ENCODE data around the gene METTL8. TPM values are rescaled to one million over a fixed set of nuclear protein-coding genes. Genes with fewer than 3 reads are reported as not detected.
"Not testable (repeated sequence)": the region's sequence is repeated elsewhere in the genome, so short reads cannot be mapped to it uniquely, and the experiment has no call there.

Gene METTL8
- polyA plus RNA-seq, 3 donors, result 12.0 to 20.9 (median 13.3) TPM

- DNase-seq, result no peak
Measured at GRCh38 chr2:171404719-171405118, 29.1 kb downstream of the METTL8 start.

- DNase-seq, result no peak
Measured at GRCh38 chr2:171404261-171404660, 29.5 kb downstream of the METTL8 start.

GRCh38 chr2:171402906-171403580 lies 30.7 kb downstream of the METTL8 start:
- no peak for DNase-seq

GRCh38 chr2:171401947-171402346 lies 31.8 kb downstream of the METTL8 start:
- DNase-seq, result no peak

GRCh38 chr2:171400395-171400794 lies 33.4 kb downstream of the METTL8 start:
- DNase-seq, result no peak

- DNase-seq, result no peak
Measured at GRCh38 chr2:171399292-171399691, 34.5 kb downstream of the METTL8 start.

GRCh38 chr2:171394164-171394740 lies 39.5 kb downstream of the METTL8 start:
- no peak for DNase-seq

- no peak for DNase-seq
Measured at GRCh38 chr2:171393487-171393886, 40.3 kb downstream of the METTL8 start.

DNA sequence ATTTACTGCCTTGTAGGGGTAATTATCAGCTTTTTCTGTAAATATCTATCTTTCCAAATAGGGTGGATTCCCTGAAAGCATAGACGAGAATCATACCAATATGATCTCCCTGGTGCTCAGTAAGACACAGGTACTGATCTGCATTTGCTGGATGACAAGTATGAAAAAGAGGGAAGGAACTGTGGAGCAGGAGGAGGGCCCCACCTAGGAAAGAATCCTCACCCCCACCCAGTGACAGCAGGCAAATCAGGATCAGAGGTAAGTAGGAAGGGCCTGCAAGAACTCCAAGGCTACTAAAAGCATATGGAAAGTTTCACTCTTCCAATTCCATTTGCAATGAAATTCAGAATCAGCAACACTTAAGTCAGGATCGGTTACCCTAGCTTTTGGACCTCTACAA lies 42.3 kb downstream of the METTL8 start:
- DNase-seq, result no peak

- DNase-seq, result no peak
Measured at GRCh38 chr2:171390941-171391516, 42.8 kb downstream of the METTL8 start.

DNA sequence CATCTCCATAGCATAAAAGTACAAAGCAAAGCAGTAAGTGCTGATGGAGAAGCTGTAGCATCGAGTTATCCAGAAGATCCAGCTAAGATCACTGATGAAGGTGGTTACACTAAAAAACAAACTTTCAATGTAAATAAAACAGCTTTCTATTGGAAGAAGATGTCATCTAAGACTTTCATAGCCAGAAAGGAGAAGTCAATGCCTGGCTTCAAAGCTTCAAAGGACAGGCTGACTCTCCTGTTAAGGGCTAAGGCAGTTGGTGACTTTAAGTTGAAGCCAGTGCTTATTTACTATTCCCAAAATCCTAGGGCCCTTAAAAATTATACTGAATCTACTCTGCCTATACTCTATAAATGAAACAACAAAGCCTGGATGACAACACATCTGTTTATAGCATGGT lies 44.0 kb downstream of the METTL8 start:
- no peak for DNase-seq

- DNase-seq, result no peak
Measured at GRCh38 chr2:171389325-171389724, 44.5 kb downstream of the METTL8 start.

DNA sequence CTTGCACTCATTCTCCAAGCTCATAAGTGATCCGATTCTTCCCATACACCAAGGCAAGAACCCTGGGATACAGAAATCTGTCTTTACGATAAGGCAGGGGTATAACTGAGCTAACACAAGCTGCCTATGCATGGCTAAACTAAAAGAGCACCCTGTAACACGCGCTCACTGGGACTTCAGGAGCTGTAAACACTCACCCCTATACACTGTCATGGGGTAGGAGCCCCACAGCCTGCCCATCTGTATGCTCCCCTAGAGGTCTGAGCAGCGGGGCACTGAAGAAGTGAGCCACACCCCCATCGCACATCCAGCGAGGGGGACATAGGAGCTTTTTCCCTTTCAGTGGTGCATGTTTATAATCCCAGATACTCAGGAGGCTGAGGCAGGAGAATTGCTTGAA lies 46.7 kb downstream of the METTL8 start:
- no peak for DNase-seq

DNA sequence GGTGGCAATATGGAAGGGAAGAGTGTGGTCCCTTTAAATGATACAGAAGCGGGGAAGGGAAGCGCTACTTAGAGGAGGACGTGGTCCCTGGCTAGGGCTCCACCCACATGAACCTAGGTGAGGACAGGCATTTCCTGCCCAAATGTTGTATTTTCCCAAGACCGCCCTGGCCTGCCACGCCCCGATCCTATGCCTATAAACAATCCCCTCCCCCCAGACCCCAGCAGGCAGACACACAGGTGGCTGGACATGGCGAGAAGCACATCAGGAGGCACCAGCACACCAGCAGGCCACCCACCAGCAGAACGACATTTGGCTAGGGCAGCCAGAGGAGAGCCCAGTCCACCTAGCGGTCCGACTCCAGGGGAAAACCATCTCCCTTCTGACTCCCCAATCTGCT lies 47.2 kb downstream of the METTL8 start:
- DNase-seq, result no peak

- no peak for DNase-seq
Measured at GRCh38 chr2:171383134-171383533, 50.7 kb downstream of the METTL8 start.

DNA sequence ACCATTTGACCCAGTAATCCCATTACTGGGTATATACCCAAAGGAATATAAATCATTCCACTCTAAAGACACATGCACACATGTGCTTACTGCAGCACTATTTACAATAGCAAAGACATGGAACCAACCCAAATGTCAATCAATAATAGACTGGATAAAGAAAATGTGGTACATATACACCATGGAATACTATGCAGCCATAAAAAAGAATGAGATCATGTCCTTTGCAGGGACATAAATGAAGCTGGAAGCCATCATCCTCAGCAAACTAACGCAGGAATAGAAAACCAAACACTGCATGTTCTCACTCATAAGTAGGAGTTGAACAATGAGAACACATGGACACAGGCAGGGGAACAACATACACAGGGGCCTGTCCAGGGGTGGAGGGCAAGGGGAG lies 51.6 kb downstream of the METTL8 start:
- DNase-seq, result not testable (repeated sequence)

DNA sequence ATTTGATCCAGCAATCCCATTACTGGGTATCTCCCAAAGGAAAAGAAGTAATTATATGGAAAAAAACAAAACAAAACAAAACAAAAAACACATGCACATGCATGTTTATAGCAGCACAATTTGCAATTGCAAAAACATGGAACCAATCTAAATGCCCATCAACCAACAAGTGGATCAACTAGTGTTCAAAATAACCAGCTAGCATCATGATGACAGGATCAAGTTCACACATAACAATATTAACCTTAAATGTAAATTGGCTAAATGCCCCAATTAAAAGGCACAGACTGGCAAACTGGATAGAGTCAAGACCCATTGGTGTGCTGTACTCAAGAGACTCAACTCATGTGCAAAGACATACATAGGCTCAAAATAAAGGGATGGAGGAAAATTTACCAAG lies 55.9 kb downstream of the METTL8 start:
- not testable (repeated sequence) for DNase-seq

GRCh38 chr2:171367692-171368091 lies 66.1 kb downstream of the METTL8 start:
- no peak for DNase-seq

DNA sequence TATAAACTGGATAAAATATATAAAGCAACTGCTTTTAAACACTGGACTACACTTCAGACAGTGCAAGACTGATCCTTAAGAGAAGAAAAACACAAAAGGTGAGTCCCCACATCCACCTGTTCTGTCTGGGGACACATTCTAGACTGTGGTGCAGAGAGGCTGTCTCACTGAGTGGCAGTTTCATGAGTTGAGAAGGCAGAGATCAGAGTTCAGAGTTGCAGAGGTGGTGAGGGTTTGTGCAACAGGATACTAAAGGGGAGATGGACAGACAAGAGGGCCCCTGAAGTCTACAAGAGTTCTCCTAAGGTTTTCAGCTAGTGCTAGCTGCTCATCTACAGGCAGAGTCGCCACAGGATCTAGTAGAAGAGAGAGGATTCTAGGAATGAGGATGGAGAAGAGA lies 68.0 kb downstream of the METTL8 start:
- DNase-seq, result no peak

DNA sequence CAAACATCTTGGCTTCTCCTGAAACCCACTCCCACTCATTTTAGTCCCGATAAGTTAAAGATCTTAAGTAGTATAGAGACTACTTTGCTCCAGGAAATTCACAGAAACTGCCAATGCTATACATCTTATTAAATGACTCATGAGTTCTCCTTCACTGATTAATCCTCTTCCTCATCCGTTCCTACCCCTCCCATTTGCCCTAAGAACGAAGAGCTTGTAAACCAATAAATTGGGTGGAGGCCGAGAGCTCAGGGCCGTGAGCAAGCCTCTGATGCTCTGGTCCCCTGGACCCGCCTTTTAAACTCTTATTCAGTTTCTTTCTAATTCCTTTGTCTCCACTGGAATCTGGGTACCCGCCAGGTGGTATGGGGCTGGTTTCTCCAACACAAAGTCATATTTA lies 68.6 kb downstream of the METTL8 start:
- DNase-seq, result no peak

DNA sequence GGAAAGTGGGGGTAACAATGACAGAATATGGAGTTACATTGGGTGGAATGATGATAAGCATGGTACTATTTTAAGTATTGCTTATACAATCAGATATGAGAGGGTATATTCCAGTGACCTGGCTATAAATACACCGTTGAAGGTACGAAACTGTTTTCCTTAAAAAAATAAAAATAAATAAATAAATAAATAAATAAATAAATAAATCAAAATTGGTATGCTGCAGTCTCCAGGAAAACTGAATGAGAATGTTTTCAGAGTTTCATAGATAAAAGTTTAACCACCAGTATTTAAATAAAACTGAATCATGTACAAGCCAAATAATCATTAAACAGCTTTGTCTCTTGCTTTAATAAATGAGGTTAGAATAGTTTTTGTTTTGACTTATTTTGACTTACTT lies 71.4 kb downstream of the METTL8 start:
- DNase-seq, result no peak

GRCh38 chr2:171360905-171361304 lies 72.9 kb downstream of the METTL8 start:
- DNase-seq, result no peak

DNA sequence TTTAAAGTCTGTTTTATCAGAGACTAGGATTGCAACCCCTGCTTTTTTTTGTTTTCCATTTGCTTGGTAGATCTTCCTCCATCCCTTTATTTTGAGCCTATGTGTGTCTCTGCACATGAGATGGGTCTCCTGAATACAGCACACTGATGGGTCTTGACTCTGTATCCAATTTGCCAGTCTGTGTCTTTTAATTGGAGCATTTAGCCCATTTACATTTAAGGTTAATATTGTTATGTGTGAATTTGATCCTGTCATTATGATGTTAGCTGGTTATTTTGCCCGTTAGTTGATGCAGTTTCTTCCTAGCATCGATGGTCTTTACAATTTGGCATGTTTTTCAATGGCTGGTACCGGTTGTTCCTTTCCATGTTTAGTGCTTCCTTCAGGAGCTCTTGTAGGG lies 80.0 kb downstream of the METTL8 start:
- not testable (repeated sequence) for DNase-seq

DNA sequence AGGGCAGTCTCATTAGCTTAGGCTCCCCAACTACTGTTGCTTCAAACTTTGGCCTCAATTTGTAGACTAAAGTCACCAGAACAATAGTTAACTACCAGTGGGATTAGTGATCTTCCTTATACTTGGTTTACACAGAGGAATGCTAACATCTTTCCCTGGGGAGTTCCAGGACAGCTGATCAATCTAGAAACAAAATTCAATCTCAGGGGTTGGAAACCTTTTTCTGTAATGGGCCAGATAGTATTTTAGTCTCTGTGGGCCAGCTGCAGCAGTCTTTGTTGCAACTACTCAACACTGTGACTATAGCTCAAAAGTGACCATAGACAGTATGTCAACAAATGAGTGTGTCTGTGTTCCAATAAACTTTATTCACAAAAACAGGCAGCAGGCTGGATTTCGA lies 85.7 kb downstream of the METTL8 start:
- DNase-seq, result no peak

All from renal pelvis (tissue), 4 donors.